Activated T-cell treated with anti-CD3 and anti-CD28 coated beads for 48 hours (primary cell): ENCODE data around the gene ITGA1.

Experiments
- DNase-seq: peaks from one replicate; pipeline ENCODE4 v3.0.0-alpha.2; 2020; ENCODE audit warnings: low read depth

Gene ITGA1

GRCh38 chr5:52897238-52897614 lies 109.5 kb downstream of the ITGA1 start:
- DNase-seq, result no peak

GRCh38 chr5:52898961-52899680 lies 111.4 kb downstream of the ITGA1 start:
- DNase-seq, result no peak

GRCh38 chr5:52903142-52903541 lies 115.4 kb downstream of the ITGA1 start:
- no peak for DNase-seq

GRCh38 chr5:52906343-52906742 lies 118.6 kb downstream of the ITGA1 start:
- no peak for DNase-seq

GRCh38 chr5:52906845-52907244 lies 119.1 kb downstream of the ITGA1 start:
- DNase-seq, result no peak

- no peak for DNase-seq
Observed at GRCh38 chr5:52909192-52909591, 121.5 kb downstream of the ITGA1 start.

- DNase-seq, result no peak
Observed at GRCh38 chr5:52910071-52910470, 122.4 kb downstream of the ITGA1 start.

GRCh38 chr5:52915176-52915875 lies 127.6 kb downstream of the ITGA1 start:
- DNase-seq, result peak; percentile 14

- no peak for DNase-seq
Observed at GRCh38 chr5:52920929-52921328, 133.2 kb downstream of the ITGA1 start.

- DNase-seq, result no peak
Observed at GRCh38 chr5:52922384-52922783, 134.7 kb downstream of the ITGA1 start.

- no peak for DNase-seq
Observed at GRCh38 chr5:52924456-52924855, 136.7 kb downstream of the ITGA1 start.

- DNase-seq, result no peak
Observed at GRCh38 chr5:52925001-52925400, 137.3 kb downstream of the ITGA1 start.

- no peak for DNase-seq
Observed at GRCh38 chr5:52928689-52929088, 141.0 kb downstream of the ITGA1 start.

- no peak for DNase-seq
Observed at GRCh38 chr5:52938226-52938625, 150.5 kb downstream of the ITGA1 start.

GRCh38 chr5:52943285-52943684 lies 155.6 kb downstream of the ITGA1 start:
- no peak for DNase-seq

GRCh38 chr5:52943808-52944207 lies 156.1 kb downstream of the ITGA1 start:
- DNase-seq, result no peak

- DNase-seq, result no peak
Observed at GRCh38 chr5:52945040-52945439, 157.3 kb downstream of the ITGA1 start.

GRCh38 chr5:52947208-52947607 lies 159.5 kb downstream of the ITGA1 start:
- no peak for DNase-seq

- DNase-seq, result no peak
Observed at GRCh38 chr5:52947851-52948250, 160.1 kb downstream of the ITGA1 start.

GRCh38 chr5:52948418-52949076 lies 160.8 kb downstream of the ITGA1 start:
- DNase-seq, result peak; percentile 29

GRCh38 chr5:52950686-52951085 lies 163.0 kb downstream of the ITGA1 start:
- DNase-seq, result no peak

GRCh38 chr5:52952483-52952882 lies 164.8 kb downstream of the ITGA1 start:
- no peak for DNase-seq

GRCh38 chr5:52956014-52956413 lies 168.3 kb downstream of the ITGA1 start:
- no peak for DNase-seq
